K562 (cell line): ENCODE data around the gene TTYH2. TPM values are rescaled to one million over a fixed set of nuclear protein-coding genes. Genes with fewer than 3 reads are reported as not detected.
A peak's percentile ranks its signal among the peaks of the same experiment; 100 is the strongest.

Experiments used
- ATF6 ChIP-seq: sonication (generic); formaldehyde crosslinking; IDR thresholded peaks from 2 replicates; pipeline ENCODE4 v1.4.0; 2020; ENCODE audit warnings: mild to moderate bottlenecking, missing genetic modification reagents
- CHD2 ChIP-seq: IDR thresholded peaks from 2 replicates; pipeline ENCODE4 v1.6.1; 2011; ENCODE audit warnings: low read depth, low read length
- CREBBP ChIP-seq: IDR thresholded peaks from one replicate; pipeline ENCODE4 v1.6.1; 2012; ENCODE audit warnings: low read depth, mild to moderate bottlenecking, control low read depth, inconsistent platforms, low read length
- FOXK2 ChIP-seq, 2 experiments: fragments of 450-650 bp; IDR thresholded peaks in 1 of 2; conservative IDR thresholded peaks in 1 of 2; 2 replicates each; pipeline ENCODE4 v1.6.1; 2016; ENCODE audit warnings: low read depth in 2 of 2, mild to moderate bottlenecking in 1 of 2
- GATA2 ChIP-seq: sonication (generic); formaldehyde crosslinking; IDR thresholded peaks from 2 replicates; pipeline ENCODE4 v1.4.0; 2020; ENCODE audit warnings: mild to moderate bottlenecking, missing genetic modification reagents
- HDGF ChIP-seq: fragments of 450-650 bp; IDR thresholded peaks from 2 replicates; pipeline ENCODE4 v1.6.1; 2016
- HEY1 ChIP-seq: fragments of 250-450 bp; sonication (Bioruptor Pico); IDR thresholded peaks from 2 replicates; pipeline ENCODE4 v1.5.0; 2020; ENCODE audit warnings: mild to moderate bottlenecking, moderate library complexity, borderline replicate concordance
- HINFP ChIP-seq: fragments of 450-650 bp; conservative IDR thresholded peaks from 2 replicates; pipeline ENCODE4 v1.6.1; 2016; ENCODE audit warnings: missing genetic modification characterization, low read depth, mild to moderate bottlenecking, control low read depth, missing compliant biosample characterization
- KAT7 ChIP-seq: sonication (generic); formaldehyde crosslinking; IDR thresholded peaks from 2 replicates; pipeline ENCODE4 v1.8.0; 2022; ENCODE audit warnings: missing genetic modification reagents, mild to moderate bottlenecking, borderline replicate concordance
- KLF16 ChIP-seq: IDR thresholded peaks from 2 replicates; pipeline ENCODE4 v1.6.1; 2016; ENCODE audit warnings: antibody characterized with exemption
- MEF2A ChIP-seq: IDR thresholded peaks from 2 replicates; pipeline ENCODE4 v1.6.1; 2011; ENCODE audit warnings: low read depth, mild to moderate bottlenecking, low read length, moderate library complexity; ENCODE audit not compliant: control insufficient read depth
- MYNN ChIP-seq, 2 experiments: sonication (generic); formaldehyde crosslinking in 1 of 2; IDR thresholded peaks; 2 replicates each; pipeline versions ENCODE4 v1.5.0 to v1.6.1; 2016 to 2020; ENCODE audit warnings: antibody characterized with exemption in 1 of 2, missing genetic modification reagents in 1 of 2
- NCOR1 ChIP-seq: fragments of 450-650 bp; IDR thresholded peaks from 2 replicates; pipeline ENCODE4 v1.6.1; 2016; ENCODE audit warnings: mild to moderate bottlenecking, moderate library complexity
- PATZ1 ChIP-seq: fragments of 250-450 bp; sonication (Bioruptor Pico); IDR thresholded peaks from 2 replicates; pipeline ENCODE4 v1.5.0; 2020; ENCODE audit warnings: mild to moderate bottlenecking, borderline replicate concordance
- PTBP1 ChIP-seq: fragments of 200-400 bp; formaldehyde crosslinking; IDR thresholded peaks from 2 replicates; pipeline ENCODE4 v1.6.1; 2017; ENCODE audit warnings: low read depth, low read length
- SIN3B ChIP-seq: fragments of 450-650 bp; IDR thresholded peaks from 2 replicates; pipeline ENCODE4 v1.6.1; 2017; ENCODE audit warnings: low read depth, mild to moderate bottlenecking, moderate library complexity
- SMARCE1 ChIP-seq: fragments of 450-650 bp; IDR thresholded peaks from 2 replicates; pipeline ENCODE4 v1.7.1; 2016; ENCODE audit warnings: mild to moderate bottlenecking
- TCF7L2 ChIP-seq: fragments of 150-350 bp; IDR thresholded peaks from 2 replicates; pipeline ENCODE4 v1.6.1; 2016; ENCODE audit warnings: low read depth, mild to moderate bottlenecking, low read length, moderate library complexity
- ZHX1 ChIP-seq: fragments of 150-350 bp; conservative IDR thresholded peaks from 2 replicates; pipeline ENCODE4 v1.6.1; 2014; ENCODE audit warnings: low read length
- ZNF232 ChIP-seq: sonication (generic); formaldehyde crosslinking; IDR thresholded peaks from 2 replicates; pipeline ENCODE4 v1.8.0; 2022; ENCODE audit warnings: mild to moderate bottlenecking, missing genetic modification reagents
- ZNF707 ChIP-seq: fragments of 250-450 bp; sonication (Bioruptor Pico); conservative IDR thresholded peaks from 2 replicates; pipeline ENCODE4 v1.8.0; 2022; ENCODE audit warnings: inconsistent platforms, mild to moderate bottlenecking, moderate library complexity
- ZNF717 ChIP-seq: fragments of 250-450 bp; sonication (Bioruptor Pico); IDR thresholded peaks from 2 replicates; pipeline ENCODE4 v1.5.0; 2021
- polyA plus RNA-seq, 8 experiments: library from polyadenylated mRNA; depleted of rRNA in 4 of 8; stranded (reverse) in 5 of 8; unstranded in 3 of 8; fragments of >200 nt; fragmentation: Nextera tagmentation in 2 of 8; fragmentation: Illumina TruSeq in 1 of 8; extraction: Ambion mirVana in 2 of 8; extraction: Trizol in 1 of 8; gene quantifications; 2 replicates each; pipeline versions ENCODE4 v1.2.1 to v1.2.3, GENCODE V29; 2011 to 2014; ENCODE audit warnings: inconsistent platforms in 1 of 8, missing spikeins in 1 of 8
- total RNA-seq, 7 experiments: library from RNA; depleted of rRNA in 6 of 7; stranded (reverse); fragments of >200 nt in 6 of 7; fragmentation: Illumina TruSeq in 2 of 7; extraction: Trizol in 2 of 7; gene quantifications; 2 replicates each; pipeline versions ENCODE4 v1.2.1 to v1.2.3, GENCODE V29; 2011 to 2021; ENCODE audit warnings: low replicate concordance in 1 of 7

The TTYH2 gene
- total and polyA plus RNA-seq, 9 of the 15 experiments (the other 6 are each of a cell fraction or from before 2014, with no cell fraction given) = 0.03 to 2.0 (median 0.91) TPM

- TF ChIP-seq PTBP1 (0 out of 2 replicates have a peak, but pooled peaks have one; percentile 36), HDGF (no peak), SIN3B (no peak), SMARCE1 (no peak), GATA2 (CRISPR knock-in tag) (no peak), NCOR1 (no peak), ZNF707 (CRISPR knock-in tag) (no peak), ZHX1 (no peak), KLF16 (no peak), CREBBP (no peak), MEF2A (no peak), PATZ1 (no peak), FOXK2 (conservative IDR thresholded peaks at IDR 0.05 in 1 of 2, IDR thresholded peaks at IDR 0.05 in 1 of 2; ENCODE audit: low read depth in 2 of 2) (no peak), HINFP (tag) (no peak), ZNF717 (CRISPR knock-in tag) (no peak), MYNN (IDR thresholded peaks at IDR 0.05) (0 out of 2 replicates have a peak, but pooled peaks have one; percentile 12), MYNN (CRISPR knock-in tag; IDR thresholded peaks at IDR 0.05) (no peak), KAT7 (0 out of 2 replicates have a peak, but pooled peaks have one; percentile 29), ZNF232 (CRISPR knock-in tag) (0 out of 2 replicates have a peak, but pooled peaks have one; percentile 1), ATF6 (no peak), CHD2 (peak; percentile 34; the same call in 1 of the 2 replicates), TCF7L2 (no peak), HEY1 (CRISPR knock-in tag) (no peak)
Observed at GRCh38 chr17:74211912-74212208, 1.5 kb upstream of the TTYH2 start (continued).
